Effector CD4-positive, alpha-beta T cell (primary cell): ENCODE results near the gene ATP12A.
A peak's percentile ranks its signal among the peaks of the same experiment; 100 is the strongest.

Source experiments
- DNase-seq: peaks from one replicate; pipeline ENCODE4 v3.0.0-alpha.2; 2020

ATP12A gene

GRCh38 chr13:24663586-24663985 lies 16.6 kb upstream of the ATP12A start:
- no peak for DNase-seq

- DNase-seq: no peak
Measured at GRCh38 chr13:24664726-24665409, 15.3 kb upstream of the ATP12A start.

- no peak for DNase-seq
Measured at GRCh38 chr13:24668511-24668910, 11.7 kb upstream of the ATP12A start.

- no peak for DNase-seq
Measured at GRCh38 chr13:24668955-24669582, 11.1 kb upstream of the ATP12A start.

- no peak for DNase-seq
Measured at GRCh38 chr13:24670174-24670573, 10.0 kb upstream of the ATP12A start.

GRCh38 chr13:24670961-24671381 lies 9.2 kb upstream of the ATP12A start:
- no peak for DNase-seq

GRCh38 chr13:24671386-24672113 lies 8.7 kb upstream of the ATP12A start:
- no peak for DNase-seq

GRCh38 chr13:24672141-24673132 lies 7.8 kb upstream of the ATP12A start:
- DNase-seq: no peak

- no peak for DNase-seq
Measured at GRCh38 chr13:24675806-24676570, 4.2 kb upstream of the ATP12A start.

- DNase-seq: no peak
Measured at GRCh38 chr13:24678151-24678550, 2.1 kb upstream of the ATP12A start.

GRCh38 chr13:24679686-24680085 lies 522 bp upstream of the ATP12A start:
- no peak for DNase-seq

- DNase-seq: no peak
Measured at GRCh38 chr13:24680921-24681604, 855 bp downstream of the ATP12A start.

- DNase-seq: no peak
Measured at GRCh38 chr13:24681930-24682329, 1.7 kb downstream of the ATP12A start.

- no peak for DNase-seq
Measured at GRCh38 chr13:24682353-24682752, 2.1 kb downstream of the ATP12A start.

GRCh38 chr13:24683351-24683750 lies 3.1 kb downstream of the ATP12A start:
- no peak for DNase-seq

GRCh38 chr13:24683838-24684599 lies 3.8 kb downstream of the ATP12A start:
- DNase-seq: peak; percentile 34

- DNase-seq: no peak
Measured at GRCh38 chr13:24684600-24684998, 4.4 kb downstream of the ATP12A start.

- no peak for DNase-seq
Measured at GRCh38 chr13:24685314-24685713, 5.1 kb downstream of the ATP12A start.

GRCh38 chr13:24687611-24688010 lies 7.4 kb downstream of the ATP12A start:
- no peak for DNase-seq

- no peak for DNase-seq
Measured at GRCh38 chr13:24688111-24688510, 7.9 kb downstream of the ATP12A start.

GRCh38 chr13:24688950-24689349 lies 8.7 kb downstream of the ATP12A start:
- no peak for DNase-seq
